Measurements from ENCODE around the gene RNF34.

DNA sequence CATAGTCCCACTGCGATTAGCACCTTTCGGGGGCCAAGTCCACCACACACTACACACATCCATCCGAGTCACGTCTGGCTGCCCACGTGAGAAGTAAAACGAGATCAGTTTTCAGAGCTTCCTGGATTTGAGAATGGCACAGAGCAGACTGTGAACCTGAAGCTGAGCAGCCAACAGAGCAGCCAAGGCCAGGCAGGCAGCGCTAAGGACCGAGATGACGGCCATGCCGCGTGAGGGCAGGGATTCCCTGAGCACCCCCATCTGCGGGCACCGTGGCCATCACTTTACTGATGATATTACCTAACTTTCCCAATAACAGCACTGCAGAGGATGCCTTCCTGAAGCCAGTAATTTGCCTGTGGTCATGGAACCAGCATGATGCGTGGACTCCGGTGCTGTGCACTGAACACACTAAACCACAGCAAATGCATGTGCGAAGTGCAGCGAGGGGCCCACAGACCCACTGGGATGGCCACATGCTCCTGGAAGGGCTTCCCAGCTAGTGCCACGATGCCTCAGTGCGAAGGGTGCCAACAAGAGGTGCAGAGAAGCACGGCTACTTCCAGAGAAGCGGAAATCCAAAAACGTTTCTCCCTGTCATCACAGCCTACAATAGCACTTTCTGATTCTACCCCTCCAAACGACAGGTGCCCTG is 56.0 kb downstream of the RNF34 start:
- TF ChIP-seq, protein P1, sequence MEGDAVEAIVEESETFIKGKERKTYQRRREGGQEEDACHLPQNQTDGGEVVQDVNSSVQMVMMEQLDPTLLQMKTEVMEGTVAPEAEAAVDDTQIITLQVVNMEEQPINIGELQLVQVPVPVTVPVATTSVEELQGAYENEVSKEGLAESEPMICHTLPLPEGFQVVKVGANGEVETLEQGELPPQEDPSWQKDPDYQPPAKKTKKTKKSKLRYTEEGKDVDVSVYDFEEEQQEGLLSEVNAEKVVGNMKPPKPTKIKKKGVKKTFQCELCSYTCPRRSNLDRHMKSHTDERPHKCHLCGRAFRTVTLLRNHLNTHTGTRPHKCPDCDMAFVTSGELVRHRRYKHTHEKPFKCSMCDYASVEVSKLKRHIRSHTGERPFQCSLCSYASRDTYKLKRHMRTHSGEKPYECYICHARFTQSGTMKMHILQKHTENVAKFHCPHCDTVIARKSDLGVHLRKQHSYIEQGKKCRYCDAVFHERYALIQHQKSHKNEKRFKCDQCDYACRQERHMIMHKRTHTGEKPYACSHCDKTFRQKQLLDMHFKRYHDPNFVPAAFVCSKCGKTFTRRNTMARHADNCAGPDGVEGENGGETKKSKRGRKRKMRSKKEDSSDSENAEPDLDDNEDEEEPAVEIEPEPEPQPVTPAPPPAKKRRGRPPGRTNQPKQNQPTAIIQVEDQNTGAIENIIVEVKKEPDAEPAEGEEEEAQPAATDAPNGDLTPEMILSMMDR (IDR thresholded peaks at IDR 0.05; ENCODE audit: extremely low read depth in 1 of 2, insufficient read depth in 1 of 2, low read depth in 1 of 2, low read length in 2 of 2) = no peak
- TF ChIP-seq EZH2 (IDR thresholded peaks at IDR 0.05; ENCODE audit: borderline replicate concordance, low read depth, low read length, severe bottlenecking) (no peak), MYC (IDR thresholded peaks at IDR 0.05; ENCODE audit: low read depth, low read length) (no peak), POLR2A (IDR thresholded peaks at IDR 0.05; ENCODE audit: low read depth, low read length) (no peak), POLR2AphosphoS5 (IDR thresholded peaks at IDR 0.05; ENCODE audit: insufficient read depth, low read depth, low read length) (no peak), JUN (IDR thresholded peaks at IDR 0.05; ENCODE audit: borderline replicate concordance, insufficient read depth, insufficient read length, low read depth) (no peak)

Data from endothelial cell of umbilical vein (primary cell).